CD4-positive, alpha-beta T cell (primary cell): ENCODE measurements around the gene XRCC4. TPM values are rescaled to one million over a fixed set of nuclear protein-coding genes. Genes with fewer than 3 reads are reported as not detected.

Experiments
- ATAC-seq: fragments of 200-7000 bp; cut with Tn5 transposase; one replicate; pipeline ENCODE4 v1.10.0; 2022; ENCODE audit warnings: mild to moderate bottlenecking; ENCODE audit not compliant: poor library complexity
- CTCF ChIA-PET: fragments of 350-600 bp; sonication (Branson Sonifier 250); formaldehyde crosslinking; loops from one replicate; lab custom pipeline; 2021; ENCODE audit warnings: antibody characterized with exemption, inconsistent platforms; lab: Charles Lee
- POLR2A ChIA-PET: fragments of 350-600 bp; sonication (Branson Sonifier 250); formaldehyde crosslinking; loops from one replicate; lab custom pipeline; 2021; ENCODE audit warnings: antibody characterized with exemption, inconsistent platforms; lab: Charles Lee
- DNase-seq, 14 experiments: peaks; one replicate each; pipeline ENCODE4 v3.0.0-alpha.2; 2013 to 2020; ENCODE audit warnings: mixed read lengths in 2 of 14
- H3K27ac ChIP-seq, 2 donors: one replicate each; pipeline versions ENCODE4 v1.5.1 to v1.7.0; 2013; ENCODE audit warnings: low read length in 2 of 2, low read depth in 1 of 2, mild to moderate bottlenecking in 1 of 2
- H3K27me3 ChIP-seq, 2 experiments: 1 replicate in 1 of 2; 2 replicates in 1 of 2; pipeline versions ENCODE4 v1.6.1 to v1.7.0; 2013; ENCODE audit warnings: low read length in 2 of 2, control low read depth in 1 of 2, mild to moderate bottlenecking in 1 of 2, moderate library complexity in 1 of 2; ENCODE audit not compliant: insufficient read depth in 2 of 2, control insufficient read depth in 1 of 2
- H3K36me3 ChIP-seq: one replicate; pipeline ENCODE4 v1.6.1; 2013; ENCODE audit warnings: low read length, control low read depth; ENCODE audit not compliant: insufficient read depth
- H3K4me1 ChIP-seq: one replicate; pipeline ENCODE4 v1.6.1; 2013; ENCODE audit warnings: low read length, control low read depth; ENCODE audit not compliant: insufficient read depth
- H3K4me3 ChIP-seq: one replicate; pipeline ENCODE4 v1.5.1; 2013; ENCODE audit warnings: mild to moderate bottlenecking, low read length, moderate library complexity
- H3K9me3 ChIP-seq, 2 experiments: 1 replicate in 1 of 2; 2 replicates in 1 of 2; pipeline versions ENCODE4 v1.6.1 to v1.7.0; 2013; ENCODE audit warnings: low read length in 2 of 2, mild to moderate bottlenecking in 2 of 2, control low read depth in 1 of 2, moderate library complexity in 1 of 2; ENCODE audit not compliant: control insufficient read depth in 1 of 2, insufficient read depth in 1 of 2
- H3K27ac Mint-ChIP-seq: one replicate; pipeline ENCODE4 v1.8.0; 2020; ENCODE audit warnings: mixed read lengths
- H3K27me3 Mint-ChIP-seq: one replicate; pipeline ENCODE4 v1.8.0; 2021; ENCODE audit warnings: mixed read lengths
- H3K36me3 Mint-ChIP-seq: one replicate; pipeline ENCODE4 v1.8.0; 2021; ENCODE audit warnings: low read depth, mixed read lengths
- H3K4me1 Mint-ChIP-seq: one replicate; pipeline ENCODE4 v1.8.0; 2021; ENCODE audit warnings: low read depth, mixed read lengths
- H3K4me3 Mint-ChIP-seq: one replicate; pipeline ENCODE4 v1.8.0; 2020; ENCODE audit warnings: mild to moderate bottlenecking, mixed read lengths
- H3K9me3 Mint-ChIP-seq: one replicate; pipeline ENCODE4 v1.8.0; 2020; ENCODE audit warnings: mixed read lengths
- intact Hi-C, 2 experiments: fragments of 100-400 bp; cut with DNase I in 1 of 2; cut with micrococcal nuclease in 1 of 2; formaldehyde crosslinking; loops; one replicate each; pipeline versions ENCODE4 v1.15.1 to v1.9.0; 2023 to 2025; cut with DNase I, micrococcal nuclease
- total RNA-seq, 174 experiments: library from RNA in 2 of 174; stranded (reverse) in 2 of 174; gene quantifications; one replicate each; pipeline ENCODE4 v1.2.3 and lab custom pipeline; 2021 to 2026
- TF ChIP-seq, protein P1 (sequence below): fragments of 200-600 bp; IDR thresholded peaks from one replicate; pipeline ENCODE4 v1.8.0; 2022; ENCODE audit warnings: antibody characterized with exemption, mild to moderate bottlenecking

Gene XRCC4
- total RNA-seq, 2 experiments from 2014 or later, result 1.8 TPM

DNA sequence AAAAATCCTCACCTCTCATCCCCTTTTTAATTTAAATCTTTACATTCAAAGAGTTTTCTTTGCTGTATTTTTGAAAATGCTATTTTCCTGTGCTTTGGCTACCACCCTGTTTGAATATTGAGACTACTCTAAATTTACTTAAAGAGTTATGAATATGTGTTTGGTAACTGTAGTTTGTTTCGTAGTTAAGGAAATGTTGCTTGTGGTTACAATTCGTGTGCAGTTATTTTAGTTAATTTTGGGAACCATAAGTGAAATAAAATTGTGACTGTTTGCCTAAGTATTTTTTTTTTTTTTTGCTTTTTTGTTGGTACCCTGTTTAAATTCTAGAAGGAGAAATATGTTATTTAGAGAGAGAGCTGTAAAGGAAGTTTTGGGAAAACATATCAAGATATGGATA, 78.7 kb downstream of the XRCC4 start:
- Histone ChIP-seq H3K36me3 (no peaks in the 10 kb centered on the region), H3K27me3 (no peaks in the 10 kb centered on the region), H3K27ac (no peak overlapping the region), H3K4me1 (no peaks in the 10 kb centered on the region), H3K9me3 (no peaks in the 10 kb centered on the region), H3K4me3 (no peak overlapping the region)
- H3K4me1 Mint-ChIP-seq, result no peaks in the 10 kb centered on the region
- H3K27me3 Mint-ChIP-seq, result no peaks in the 10 kb centered on the region
- ChIA-PET POLR2A (no interaction called here), CTCF (no interaction called here)
- H3K4me3 Mint-ChIP-seq, result no peak overlapping the region
- intact Hi-C loops, result no loop called here
- H3K27ac Mint-ChIP-seq, result no peak overlapping the region
- DNase-seq, result no peak
- no peaks in the 10 kb centered on the region for H3K36me3 Mint-ChIP-seq
- no peaks in the 10 kb centered on the region for H3K9me3 Mint-ChIP-seq
- no peak for ATAC-seq
- TF ChIP-seq, protein P1, sequence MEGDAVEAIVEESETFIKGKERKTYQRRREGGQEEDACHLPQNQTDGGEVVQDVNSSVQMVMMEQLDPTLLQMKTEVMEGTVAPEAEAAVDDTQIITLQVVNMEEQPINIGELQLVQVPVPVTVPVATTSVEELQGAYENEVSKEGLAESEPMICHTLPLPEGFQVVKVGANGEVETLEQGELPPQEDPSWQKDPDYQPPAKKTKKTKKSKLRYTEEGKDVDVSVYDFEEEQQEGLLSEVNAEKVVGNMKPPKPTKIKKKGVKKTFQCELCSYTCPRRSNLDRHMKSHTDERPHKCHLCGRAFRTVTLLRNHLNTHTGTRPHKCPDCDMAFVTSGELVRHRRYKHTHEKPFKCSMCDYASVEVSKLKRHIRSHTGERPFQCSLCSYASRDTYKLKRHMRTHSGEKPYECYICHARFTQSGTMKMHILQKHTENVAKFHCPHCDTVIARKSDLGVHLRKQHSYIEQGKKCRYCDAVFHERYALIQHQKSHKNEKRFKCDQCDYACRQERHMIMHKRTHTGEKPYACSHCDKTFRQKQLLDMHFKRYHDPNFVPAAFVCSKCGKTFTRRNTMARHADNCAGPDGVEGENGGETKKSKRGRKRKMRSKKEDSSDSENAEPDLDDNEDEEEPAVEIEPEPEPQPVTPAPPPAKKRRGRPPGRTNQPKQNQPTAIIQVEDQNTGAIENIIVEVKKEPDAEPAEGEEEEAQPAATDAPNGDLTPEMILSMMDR, result no peak

DNA sequence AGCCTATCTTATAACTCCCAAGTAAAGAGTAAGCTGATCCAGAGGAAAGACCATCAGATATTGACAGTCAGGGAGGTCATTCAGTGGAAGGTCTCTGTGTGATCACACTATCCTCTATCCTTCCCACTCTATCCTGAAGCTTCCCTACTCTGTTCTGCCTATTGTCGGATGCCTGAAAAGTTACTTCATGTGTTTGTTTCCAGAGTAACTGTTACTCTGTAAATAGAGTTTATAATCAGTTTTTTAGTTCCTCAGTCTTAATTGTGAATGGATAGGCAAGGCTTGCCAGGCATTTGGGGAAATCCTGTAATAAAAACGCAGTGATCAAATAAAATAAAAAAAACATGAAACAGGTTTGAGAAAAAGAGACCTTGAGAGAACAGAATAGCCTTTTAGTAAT, 79.8 kb downstream of the XRCC4 start:
- no peak overlapping the region for H3K27ac Mint-ChIP-seq
- no peak overlapping the region for H3K27ac ChIP-seq
- TF ChIP-seq, protein P1, result no peak
- H3K4me1 Mint-ChIP-seq, result no peaks in the 10 kb centered on the region
- H3K9me3 Mint-ChIP-seq, result no peaks in the 10 kb centered on the region
- DNase-seq, result no peak
- no peaks in the 10 kb centered on the region for H3K27me3 ChIP-seq
- H3K4me3 Mint-ChIP-seq, result no peak overlapping the region
- intact Hi-C loops, result no loop called here
- no peak for ATAC-seq
- no peaks in the 10 kb centered on the region for H3K36me3 ChIP-seq
- H3K36me3 Mint-ChIP-seq, result no peaks in the 10 kb centered on the region
- H3K9me3 ChIP-seq, result no peaks in the 10 kb centered on the region
- no peaks in the 10 kb centered on the region for H3K4me1 ChIP-seq
- ChIA-PET POLR2A (no interaction called here), CTCF (no interaction called here)
- H3K4me3 ChIP-seq, result no peak overlapping the region
- no peaks in the 10 kb centered on the region for H3K27me3 Mint-ChIP-seq

DNA sequence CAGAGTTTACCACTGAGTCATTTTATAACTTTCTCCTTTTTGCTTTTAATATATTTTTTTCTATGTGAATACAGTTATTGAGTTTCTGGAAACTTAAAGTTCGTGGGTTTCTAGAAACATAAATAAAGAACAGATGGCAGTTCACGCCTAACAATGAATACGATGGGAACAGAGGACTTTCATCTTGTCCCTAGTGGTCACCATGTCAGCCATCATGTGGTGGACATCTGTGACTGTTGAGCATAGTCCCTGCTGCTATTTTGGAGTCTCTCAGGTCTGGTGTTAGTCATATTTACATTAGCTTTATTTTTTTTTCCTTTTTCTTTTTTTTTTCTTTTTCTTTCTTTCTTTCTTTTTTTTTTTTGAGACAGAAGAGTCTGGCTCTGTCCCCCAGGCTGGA, 85.3 kb downstream of the XRCC4 start:
- Histone ChIP-seq H3K4me3 (no peak overlapping the region), H3K27ac (no peak overlapping the region), H3K9me3 (no peaks in the 10 kb centered on the region), H3K4me1 (no peaks in the 10 kb centered on the region), H3K27me3 (no peaks in the 10 kb centered on the region), H3K36me3 (no peaks in the 10 kb centered on the region)
- no peaks in the 10 kb centered on the region for H3K36me3 Mint-ChIP-seq
- DNase-seq (no peak), ATAC-seq (no peak)
- intact Hi-C loops, result no loop called here
- H3K4me3 Mint-ChIP-seq, result no peak overlapping the region
- H3K27me3 Mint-ChIP-seq, result no peaks in the 10 kb centered on the region
- POLR2A ChIA-PET, result no interaction called here
- no peaks in the 10 kb centered on the region for H3K9me3 Mint-ChIP-seq
- TF ChIP-seq, protein P1, result no peak
- no peaks in the 10 kb centered on the region for H3K4me1 Mint-ChIP-seq
- CTCF ChIA-PET, result interaction anchor here (1.1 kb wide), 1 partner anchor 15 kb away, joined by 3 read pairs; no protein-coding TSS in a partner anchor
- no peak overlapping the region for H3K27ac Mint-ChIP-seq
